ENCODE measurements around the gene VNN1.
"Not testable (repeated sequence)": the region's sequence is repeated elsewhere in the genome, so short reads cannot be mapped to it uniquely, and the experiment has no call there.

VNN1 gene

GRCh38 chr6:132719736-132720448 is 6.0 kb upstream of the VNN1 start:
- DNase-seq, result no peak

DNA sequence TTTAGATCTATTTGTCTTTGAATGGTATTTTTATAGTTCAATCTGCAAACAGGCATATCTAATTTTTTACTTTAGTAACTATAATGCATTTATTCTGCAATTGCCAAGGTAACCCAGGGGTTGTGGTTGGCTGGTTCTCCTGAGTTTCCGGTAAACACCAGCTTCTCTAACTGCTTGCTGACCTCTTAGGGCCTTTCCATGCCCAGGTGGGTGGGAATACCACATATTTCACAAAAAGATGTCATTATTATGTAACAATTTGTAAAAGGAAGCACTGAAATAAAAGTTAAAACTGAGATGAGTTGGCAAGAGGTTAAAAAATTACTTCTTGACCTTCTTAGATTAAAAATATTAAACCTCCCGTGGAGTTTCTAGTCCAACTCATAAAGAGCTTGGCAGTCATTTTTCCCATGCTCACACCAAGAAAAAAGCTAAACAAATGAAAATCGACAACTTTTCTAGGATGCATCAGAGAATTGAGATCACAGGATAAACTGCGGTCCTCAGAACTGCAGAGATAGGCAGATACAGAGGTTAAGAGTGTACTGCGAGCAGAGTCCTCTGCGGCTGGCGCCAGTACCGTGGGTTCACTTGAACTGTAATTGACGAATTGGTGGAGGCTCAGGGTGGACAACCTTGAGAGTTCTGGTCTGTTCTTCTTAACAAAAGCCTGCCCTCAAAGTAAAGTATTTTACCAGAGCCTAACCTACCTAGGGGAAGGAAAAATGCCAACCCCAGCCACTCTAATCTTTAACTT is 2.2 kb upstream of the VNN1 start:
- DNase-seq, result no peak

DNA sequence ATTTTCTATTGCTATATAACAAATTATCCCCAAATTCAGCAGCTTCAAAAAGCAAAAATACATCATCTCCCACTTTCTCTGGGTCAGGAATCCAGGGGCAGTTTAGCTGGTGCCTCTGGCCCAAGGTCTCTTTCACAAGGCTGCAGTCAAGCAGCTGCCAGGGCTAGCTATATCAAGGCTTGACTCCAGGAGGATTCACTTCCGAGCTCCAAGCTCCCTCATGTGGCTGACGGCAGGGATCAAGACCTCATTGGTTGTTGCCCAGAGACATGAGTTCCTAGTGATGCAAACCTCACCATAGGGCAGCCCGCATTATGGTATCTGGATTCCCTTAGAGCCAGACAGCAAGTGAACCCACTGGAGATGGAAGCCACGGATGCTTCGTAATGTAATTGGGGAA is 1.3 kb upstream of the VNN1 start:
- DNase-seq, result no peak

GRCh38 chr6:132714160-132714559 is 305 bp upstream of the VNN1 start:
- DNase-seq, result no peak

GRCh38 chr6:132712366-132712765 is 1.5 kb downstream of the VNN1 start:
- DNase-seq, result no peak

DNA sequence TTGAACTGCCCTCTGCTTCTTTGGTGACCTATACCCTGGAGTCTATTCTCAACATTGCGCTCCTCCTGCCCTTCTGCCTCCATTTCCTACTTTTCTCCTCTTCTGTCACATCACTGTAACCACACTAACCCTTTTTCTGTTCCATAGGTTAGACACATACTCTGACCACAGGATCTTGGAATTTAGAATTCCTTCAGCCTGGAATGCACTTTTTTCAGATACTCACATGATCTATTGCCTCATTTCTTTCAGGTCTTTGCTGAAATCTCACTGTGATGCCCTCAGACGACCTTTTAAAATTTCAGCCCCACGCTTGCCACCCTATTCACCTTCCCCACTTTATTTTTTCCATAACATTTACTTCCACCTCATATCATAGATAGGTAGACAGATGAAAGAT is 5.1 kb downstream of the VNN1 start:
- DNase-seq, result no peak

GRCh38 chr6:132708002-132708401 is 5.9 kb downstream of the VNN1 start:
- DNase-seq, result no peak

DNA sequence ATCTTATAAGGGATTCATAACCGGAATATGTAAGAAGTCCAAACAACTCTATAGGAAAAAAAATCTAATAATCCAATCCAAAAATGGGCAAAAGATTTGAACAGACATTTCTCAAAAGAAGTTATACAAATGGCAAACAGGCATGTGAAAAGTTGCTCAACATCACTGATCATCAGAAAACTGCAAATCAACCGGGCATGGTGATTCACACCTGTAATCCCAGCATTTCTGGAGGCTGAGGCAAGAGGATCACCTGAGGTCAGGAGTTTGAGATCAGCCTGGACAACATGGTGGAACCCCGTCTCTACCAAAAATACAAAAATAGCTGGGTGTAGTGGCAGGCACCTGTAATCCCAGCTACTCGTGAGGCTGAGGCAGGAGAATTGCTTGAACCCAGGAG is 7.1 kb downstream of the VNN1 start:
- DNase-seq, result not testable (repeated sequence)

- no peak for DNase-seq
Observed at GRCh38 chr6:132703936-132704335, 9.9 kb downstream of the VNN1 start.

GRCh38 chr6:132698608-132699007 is 15.2 kb downstream of the VNN1 start:
- DNase-seq, result no peak

DNA sequence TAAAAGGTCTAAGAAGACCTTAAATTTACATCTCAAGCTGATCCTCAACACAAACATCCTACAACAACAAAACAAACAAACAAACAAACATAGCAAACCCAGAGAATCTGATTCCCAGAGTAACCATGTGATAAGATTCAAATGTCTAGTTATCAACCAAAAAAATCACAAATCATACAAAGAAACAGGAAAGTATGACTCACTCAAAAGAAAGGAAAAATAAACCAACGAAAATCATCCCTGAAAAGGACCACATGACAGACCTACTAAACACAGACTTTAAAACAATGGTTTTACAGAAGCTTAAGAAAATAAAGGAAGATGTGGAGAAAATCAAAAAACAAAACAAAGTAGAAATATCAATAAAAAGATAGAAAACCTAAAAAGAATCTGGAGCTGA is 18.1 kb downstream of the VNN1 start:
- DNase-seq, result no peak

- no peak for DNase-seq
Observed at GRCh38 chr6:132693478-132693877, 20.4 kb downstream of the VNN1 start.

- DNase-seq, result no peak
Observed at GRCh38 chr6:132690678-132691077, 23.2 kb downstream of the VNN1 start.

DNA sequence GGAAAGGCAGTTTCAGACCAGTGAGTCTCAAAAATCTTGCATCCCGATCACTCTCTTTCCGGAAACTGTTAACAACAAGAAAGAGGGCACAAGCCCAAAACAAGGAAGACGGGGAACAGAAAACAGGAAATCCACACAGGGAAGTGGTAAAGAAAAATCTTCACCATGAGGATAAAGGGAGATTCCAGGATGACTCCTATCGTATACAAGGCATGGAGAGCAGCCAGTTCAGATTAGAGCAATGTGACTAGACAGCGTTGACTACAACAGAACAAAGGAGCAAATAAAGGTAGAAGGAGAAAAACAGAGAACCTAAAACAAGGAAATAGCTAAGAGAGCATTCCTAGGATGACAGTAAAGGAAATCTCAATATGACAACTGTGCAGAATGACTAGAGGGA is 26.5 kb downstream of the VNN1 start:
- DNase-seq, result no peak

DNA sequence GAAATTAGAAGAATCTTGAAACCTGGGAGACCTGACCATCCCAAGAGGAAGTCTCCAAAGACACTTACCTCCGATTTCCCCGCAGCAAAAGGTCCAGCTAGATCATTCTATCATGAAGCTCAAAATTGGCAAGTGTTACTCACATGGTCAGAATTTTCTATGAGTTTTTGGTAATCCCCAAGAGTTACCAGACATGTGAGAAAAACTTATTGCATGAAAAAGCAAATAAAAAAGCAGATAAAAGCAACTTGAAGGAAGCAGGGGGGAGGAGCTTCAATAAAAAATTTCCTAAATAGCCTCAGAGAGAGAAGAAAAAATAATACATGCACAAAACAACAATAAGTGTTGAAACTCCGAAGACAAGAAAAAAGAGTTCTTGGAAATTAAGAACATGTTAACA is 27.3 kb downstream of the VNN1 start:
- DNase-seq, result no peak

GRCh38 chr6:132685009-132685408 is 28.8 kb downstream of the VNN1 start:
- DNase-seq, result no peak

- no peak for DNase-seq
Observed at GRCh38 chr6:132684272-132684671, 29.6 kb downstream of the VNN1 start.

DNA sequence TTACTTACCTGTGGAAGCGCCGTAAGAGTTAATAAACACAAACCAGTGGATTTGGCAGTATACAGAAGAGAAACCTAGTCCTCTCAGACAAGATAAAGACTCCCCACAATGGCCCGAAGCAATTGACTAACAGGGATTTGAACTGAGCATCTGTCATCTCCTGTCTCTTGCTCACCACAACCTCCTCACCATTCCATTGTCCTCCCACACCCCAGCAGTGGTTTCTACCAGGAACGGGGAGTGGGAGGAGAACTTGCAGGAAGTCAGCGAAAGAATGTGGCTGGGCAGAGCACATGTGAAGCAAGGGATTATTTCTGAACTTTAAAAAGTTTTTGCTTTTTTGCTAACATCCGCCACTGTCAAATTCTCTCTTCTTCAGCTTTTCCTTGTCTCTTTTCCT is 30.3 kb downstream of the VNN1 start:
- no peak for DNase-seq

GRCh38 chr6:132679094-132679493 is 34.8 kb downstream of the VNN1 start:
- DNase-seq, result not testable (repeated sequence)

DNA sequence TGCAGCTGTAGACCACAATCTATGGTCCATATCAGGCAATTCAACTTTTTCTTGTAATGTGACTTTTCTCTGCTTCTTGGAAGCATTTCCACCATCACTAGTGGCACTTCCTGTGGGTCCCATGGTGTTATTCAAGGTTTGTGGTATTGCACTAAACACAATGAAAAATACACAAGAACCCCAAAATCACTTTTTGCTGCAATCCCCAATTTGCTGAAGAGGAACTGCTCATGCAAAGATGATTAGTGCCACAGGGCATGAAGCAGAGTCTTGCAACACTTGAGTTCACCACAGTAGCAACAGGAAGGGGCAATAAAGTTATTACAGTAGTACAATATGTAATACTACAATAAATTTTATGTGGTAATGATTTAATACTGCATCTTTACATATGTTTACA is 38.1 kb downstream of the VNN1 start:
- no peak for DNase-seq

GRCh38 chr6:132675002-132675401 is 38.9 kb downstream of the VNN1 start:
- no peak for DNase-seq

DNA sequence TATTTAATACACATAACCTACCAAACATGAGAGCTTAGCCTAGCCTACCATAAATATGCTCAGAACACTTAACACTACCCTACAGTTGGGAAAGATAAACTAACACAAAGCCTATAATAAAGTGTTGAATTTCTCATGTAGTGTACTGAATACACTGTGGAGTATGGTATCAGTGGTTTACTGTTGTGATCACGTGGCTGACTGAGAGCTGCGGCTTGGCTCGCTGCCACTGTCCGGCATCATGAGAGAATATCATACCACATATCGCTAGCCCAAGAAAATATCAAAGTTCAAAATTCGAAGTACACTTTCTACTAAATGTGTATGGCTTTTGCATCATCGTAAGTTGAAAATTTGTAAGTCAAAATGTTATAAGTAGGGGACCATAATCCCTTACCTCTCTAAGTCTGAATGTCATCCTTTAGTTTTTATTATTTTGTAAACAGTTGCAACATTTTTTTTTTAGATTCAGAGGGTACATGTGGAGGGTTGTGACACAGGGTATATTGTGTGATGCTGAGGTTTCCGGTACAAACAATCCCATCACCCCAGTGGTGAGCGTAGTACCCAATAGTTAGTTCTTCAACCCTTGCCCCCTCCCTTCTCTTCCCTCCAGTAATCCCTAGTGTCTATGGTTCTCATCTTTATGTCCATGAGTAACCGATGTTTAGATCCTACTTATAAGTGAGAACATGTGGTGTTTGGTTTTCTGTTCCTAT is 40.3 kb downstream of the VNN1 start:
- DNase-seq, result no peak

DNA sequence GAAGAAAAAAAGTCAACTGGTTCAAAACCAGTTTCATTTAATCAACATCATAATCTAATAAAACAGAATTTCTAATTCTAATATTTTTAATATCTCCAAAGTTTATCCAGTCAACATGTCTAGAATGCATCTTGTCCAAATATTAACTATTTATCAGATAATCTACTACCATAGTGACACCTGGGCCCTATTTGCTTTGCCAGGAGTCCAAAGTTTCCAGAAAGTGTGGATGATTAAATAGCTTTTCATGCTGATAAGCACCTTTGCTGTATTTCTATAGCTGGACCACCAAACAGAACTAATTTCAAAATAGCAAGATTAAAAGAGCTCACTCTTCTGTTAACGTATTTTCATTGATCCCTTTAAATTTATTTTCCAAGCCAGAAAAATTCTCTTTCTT is 42.6 kb downstream of the VNN1 start:
- DNase-seq, result no peak

- peak; percentile 9 for DNase-seq
Observed at GRCh38 chr6:132669690-132670291, 44.1 kb downstream of the VNN1 start.
